Medulla oblongata (tissue), 1 donor: ENCODE measurements around the gene DHX15.

Source experiments
- DNase-seq: peaks from one replicate; pipeline ENCODE4 v3.0.0-alpha.2; 2015; ENCODE audit errors: extremely low spot score

The DHX15 gene

DNA sequence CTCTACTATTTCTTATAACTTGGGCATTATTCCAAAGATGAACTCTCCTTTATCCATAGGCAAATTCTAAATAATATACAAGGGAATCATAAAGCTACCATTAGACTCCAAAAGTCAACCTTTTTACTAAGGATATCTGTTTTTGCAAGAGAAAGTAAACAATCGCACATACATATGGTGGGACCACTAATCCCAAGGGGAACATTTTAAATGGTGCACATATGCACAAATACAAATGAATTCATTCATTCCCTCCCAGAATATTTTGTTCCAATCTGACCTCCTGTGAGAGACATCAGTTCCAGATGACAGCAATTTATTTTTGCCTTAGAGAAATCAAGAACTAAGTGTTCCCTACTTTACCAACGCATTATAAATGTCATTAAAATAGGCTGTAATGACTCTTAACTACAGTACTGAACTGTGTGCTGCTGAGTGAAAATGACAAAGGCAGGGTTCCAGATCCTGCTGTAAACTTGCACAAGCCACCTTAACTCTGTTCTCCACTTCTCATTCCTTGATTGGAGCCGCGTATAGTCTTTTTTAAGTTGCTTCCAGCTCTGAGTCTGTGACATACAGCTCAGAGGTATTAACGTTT is 2.0 kb downstream of the DHX15 start:
- DNase-seq = no peak

GRCh38 chr4:24578364-24578763 is 6.0 kb downstream of the DHX15 start:
- DNase-seq = no peak

- DNase-seq = no peak
These were observed 8.1 kb downstream of the DHX15 start for GRCh38 chr4:24576276-24576675.

GRCh38 chr4:24574236-24574635 is 10.1 kb downstream of the DHX15 start:
- no peak for DNase-seq

DNA sequence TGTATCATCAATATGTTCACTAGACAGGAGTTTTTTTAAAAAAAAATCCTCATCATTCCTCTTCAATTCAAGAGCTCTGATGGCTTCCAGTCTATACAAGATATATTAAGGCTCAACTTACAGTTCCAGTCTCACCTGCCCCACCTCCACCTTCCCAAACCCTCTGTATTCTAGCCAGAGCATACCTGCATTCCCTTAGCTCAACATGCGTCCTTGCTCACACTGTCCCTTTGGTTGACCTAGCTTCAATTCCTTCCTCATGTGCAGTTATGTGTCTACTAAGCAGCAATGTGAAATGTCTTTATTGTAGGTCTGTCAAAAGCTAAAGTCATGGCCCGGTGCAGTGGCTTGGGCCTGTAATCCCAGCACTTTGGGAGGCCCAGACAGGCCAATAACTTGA is 10.8 kb downstream of the DHX15 start:
- DNase-seq = no peak

DNA sequence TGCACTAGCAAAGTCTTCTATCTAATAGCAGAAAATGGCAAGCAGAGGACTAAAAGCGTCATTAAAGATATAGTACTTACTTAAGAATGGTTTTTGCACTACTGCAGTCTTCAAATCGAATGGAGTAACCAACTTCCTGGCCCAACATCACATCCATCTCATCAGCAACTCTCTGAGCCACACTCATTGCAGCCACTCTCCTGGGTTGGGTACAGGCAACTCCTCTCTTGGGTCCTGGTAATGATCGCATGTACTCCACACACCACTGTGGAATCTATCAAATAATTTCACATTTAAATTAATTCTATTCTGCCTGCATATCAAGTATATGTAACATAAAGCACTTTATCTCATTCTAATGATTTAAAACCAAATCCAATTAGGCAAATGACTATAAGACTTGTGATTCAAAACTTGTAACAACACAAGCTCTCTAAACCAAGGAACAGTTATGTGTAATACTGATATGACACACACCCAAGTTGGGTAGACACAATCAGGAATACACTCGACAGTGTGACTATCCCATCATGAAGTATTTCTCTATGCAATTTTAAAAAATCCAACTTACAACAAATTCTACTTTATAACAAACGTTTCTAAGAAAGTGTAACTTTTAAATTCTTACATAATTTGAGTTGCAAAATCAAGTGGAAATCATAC is 13.6 kb downstream of the DHX15 start:
- DNase-seq = no peak

DNA sequence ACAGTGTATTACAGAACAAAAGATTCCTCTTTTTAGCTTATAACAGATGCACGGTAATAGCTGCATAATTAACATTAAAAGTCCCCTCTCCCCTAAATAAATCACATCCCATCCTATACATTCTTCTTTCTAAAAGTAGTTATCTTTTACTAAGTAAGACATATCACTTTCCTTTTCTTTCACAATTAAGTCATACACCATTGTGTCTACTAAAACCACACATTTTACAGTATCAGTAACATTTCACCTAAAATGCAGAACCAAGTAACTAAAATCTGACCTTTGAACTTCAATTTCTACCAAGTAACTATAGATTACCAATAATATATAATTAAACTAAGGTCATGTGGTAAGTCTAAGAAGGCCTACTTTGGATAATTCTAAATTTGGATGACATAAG is 14.2 kb downstream of the DHX15 start:
- DNase-seq = no peak

DNA sequence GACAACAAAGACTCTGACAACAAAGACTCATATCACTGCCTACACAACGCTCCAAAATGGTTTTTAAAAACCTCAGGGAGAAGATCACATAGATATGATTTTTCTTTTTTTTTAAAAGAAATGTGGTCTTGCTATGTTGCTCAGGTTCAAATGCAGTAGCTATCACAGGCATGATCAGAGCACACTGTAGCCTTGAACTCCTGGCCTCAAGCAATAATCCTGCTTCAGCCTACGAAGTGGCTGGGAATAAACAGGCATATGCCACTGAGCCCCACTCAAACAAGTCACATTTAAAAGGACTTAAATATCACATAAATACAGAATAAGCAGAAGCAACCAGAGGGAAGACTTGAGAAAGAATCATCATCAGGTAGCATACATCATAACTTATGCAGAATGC is 14.7 kb downstream of the DHX15 start:
- DNase-seq = no peak

GRCh38 chr4:24568425-24568824 is 15.9 kb downstream of the DHX15 start:
- no peak for DNase-seq

DNA sequence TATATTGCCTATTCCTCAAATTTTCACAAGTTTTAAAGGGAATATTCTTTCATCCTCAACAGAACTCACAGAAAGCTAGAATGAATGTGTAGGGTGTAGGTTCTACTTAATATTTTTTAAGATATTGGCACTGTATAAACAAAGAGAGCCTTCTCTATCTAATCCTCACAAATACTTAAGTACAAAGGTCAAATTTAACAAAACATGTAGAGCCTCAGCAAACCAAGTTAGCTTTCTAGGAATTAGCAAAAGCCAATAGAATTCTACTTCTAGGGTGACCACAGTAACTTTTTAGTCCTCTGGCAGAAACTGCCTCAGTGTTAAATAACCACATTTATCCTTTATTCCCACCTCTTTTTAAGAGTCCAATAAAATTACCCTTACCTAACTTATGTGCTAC is 19.3 kb downstream of the DHX15 start:
- DNase-seq = no peak

DNA sequence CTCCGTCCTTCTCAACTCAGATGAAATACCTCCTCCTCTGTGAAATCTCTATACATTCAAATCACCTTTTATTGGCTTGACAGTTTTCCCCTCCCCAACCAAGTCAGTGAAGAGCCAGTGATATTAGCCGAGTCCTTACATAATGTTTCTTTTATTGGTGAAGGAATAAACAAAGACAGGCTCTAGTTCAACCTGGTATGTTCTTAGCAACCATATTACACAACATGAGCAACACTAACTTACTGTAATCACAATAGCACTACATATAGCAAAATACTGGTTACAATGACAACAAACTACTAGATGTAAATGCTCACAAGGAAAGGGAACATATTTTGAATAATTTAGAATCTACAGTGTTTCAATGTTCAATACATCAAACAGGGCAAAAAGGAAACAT is 19.9 kb downstream of the DHX15 start:
- no peak for DNase-seq

- no peak for DNase-seq
These were observed 22.8 kb downstream of the DHX15 start for GRCh38 chr4:24561438-24562139.

GRCh38 chr4:24560868-24561368 is 23.4 kb downstream of the DHX15 start:
- DNase-seq = no peak

DNA sequence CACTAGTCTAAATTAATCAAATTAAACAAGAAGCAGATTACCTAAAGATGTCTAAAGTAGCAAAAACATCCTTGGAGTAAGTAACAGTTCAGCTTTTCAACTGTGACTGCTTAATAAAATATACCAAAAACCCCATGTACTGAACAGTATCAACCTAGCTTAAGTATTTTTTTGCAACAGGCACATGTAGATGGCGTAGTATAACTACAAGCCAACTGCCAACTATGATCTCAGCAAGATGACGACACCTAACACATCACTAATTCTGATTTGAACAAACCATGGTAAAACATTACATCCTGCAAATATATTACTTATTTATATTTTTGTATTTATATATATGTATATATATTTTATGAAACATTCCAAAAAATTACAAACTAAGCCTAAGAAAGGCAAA is 24.5 kb downstream of the DHX15 start:
- no peak for DNase-seq

- DNase-seq = no peak
These were observed 25.1 kb downstream of the DHX15 start for GRCh38 chr4:24559032-24559821.

DNA sequence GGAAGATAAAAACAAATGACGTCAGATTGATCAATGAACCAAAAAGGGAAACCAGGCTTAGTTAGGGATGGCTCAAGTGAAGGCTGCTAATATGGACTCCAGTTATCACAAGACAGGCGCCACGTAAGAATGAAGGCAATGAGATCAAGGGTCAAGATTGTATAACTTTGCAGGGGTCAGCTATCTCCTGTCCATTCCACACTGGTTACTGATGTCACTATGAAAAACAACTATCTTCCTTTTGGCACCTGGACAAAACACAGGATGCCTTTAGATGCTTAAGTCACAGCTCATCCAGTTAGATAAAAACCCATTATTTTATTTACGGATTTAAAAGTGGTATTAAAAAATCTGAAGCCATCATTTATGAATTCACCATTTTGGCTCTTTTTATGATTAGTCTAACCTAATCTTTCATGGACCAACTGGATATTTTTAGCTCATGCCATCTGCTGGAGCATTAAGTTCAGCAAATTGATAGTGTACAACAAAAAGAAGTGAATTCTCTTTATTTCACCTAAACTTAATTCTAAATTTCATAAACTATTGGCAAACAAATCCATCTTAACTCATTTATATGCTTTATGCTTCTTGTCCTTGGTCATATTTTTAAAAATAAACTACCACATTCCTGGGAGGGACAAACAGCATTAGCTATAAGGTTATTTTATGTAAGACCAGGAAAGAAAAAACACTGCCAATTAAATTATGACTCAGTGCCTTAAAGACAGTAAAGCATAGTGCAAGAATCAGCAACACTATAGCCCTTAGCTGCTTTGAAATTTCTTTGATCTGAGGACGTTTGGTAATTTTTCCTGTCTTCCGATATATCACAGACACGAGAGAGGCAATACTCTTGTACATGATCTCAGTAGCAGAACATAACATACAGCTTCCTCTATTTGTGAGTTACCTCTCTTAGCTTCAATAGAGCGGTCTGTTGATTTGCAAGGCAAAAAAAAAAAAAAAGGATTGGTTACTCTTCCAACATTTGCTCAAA is 27.0 kb downstream of the DHX15 start:
- DNase-seq = no peak

GRCh38 chr4:24551492-24552289 is 32.7 kb downstream of the DHX15 start:
- peak; percentile 34 for DNase-seq

DNA sequence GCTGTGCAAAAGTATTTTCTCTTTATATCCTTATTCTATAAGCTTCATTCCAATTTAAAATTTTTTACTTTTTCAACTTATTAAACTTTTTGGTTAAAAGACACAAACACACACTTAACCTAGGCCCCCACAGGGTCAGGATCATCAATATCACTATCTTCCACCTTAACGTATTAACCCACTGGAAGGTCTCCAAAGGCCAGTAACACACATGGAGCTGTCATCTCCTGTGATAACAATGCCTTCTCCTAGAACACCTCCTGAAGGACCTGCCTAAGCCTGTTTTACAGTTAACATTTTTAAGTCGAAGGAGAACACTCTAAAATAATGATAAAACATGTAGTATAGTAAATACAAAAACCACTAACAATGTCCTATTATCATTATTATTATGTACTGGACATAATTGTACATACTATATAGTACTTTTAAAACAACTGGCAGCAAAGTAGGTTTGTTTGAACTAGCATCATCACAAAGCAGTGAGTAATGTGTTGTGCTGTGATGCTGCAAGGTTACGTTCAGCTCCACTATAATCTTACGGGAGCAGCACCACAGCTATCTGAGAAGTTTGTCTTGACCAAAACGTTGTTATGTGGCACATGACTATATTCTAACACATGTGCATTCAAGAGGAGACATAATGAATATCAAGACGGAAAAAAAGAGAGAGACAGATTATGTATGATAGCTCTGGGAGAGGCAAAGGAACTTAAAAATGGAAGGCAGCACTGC is 33.7 kb downstream of the DHX15 start:
- DNase-seq = no peak

DNA sequence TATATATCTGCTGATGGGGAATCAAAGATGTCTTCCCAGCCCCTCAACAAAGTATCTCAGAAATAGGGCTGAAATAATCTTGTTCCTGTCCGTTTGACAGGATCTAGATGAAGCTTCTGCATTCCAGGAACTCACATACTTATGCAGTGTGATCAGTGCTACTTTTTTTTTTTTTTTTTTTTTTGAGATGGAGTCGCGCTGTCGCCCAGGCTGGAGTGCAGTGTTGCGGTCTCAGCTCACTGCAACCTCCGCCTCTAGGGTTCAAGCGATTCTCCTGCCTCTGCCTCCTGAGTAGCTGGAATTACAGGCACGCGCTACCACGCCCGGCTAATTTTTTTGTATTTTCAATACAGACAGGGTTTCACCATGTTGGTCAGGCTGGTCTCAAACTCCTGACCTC is 36.4 kb downstream of the DHX15 start:
- no peak for DNase-seq
